Adipocyte (in vitro differentiated cells): Measurements from ENCODE around the gene CATSPER1.

Experiments used
- DNase-seq: peaks from one replicate; pipeline ENCODE4 v3.0.0-alpha.2; 2015; ENCODE audit warnings: low read depth
- H3K27me3 ChIP-seq: replicated peaks from 2 replicates; pipeline ENCODE4 v1.7.0; 2013; ENCODE audit warnings: mild to moderate bottlenecking, low read length, moderate library complexity; ENCODE audit not compliant: control insufficient read depth, insufficient read depth
- H3K36me3 ChIP-seq: 2 replicates; pipeline ENCODE4 v1.7.0; 2013; ENCODE audit warnings: low read length, mild to moderate bottlenecking, moderate library complexity; ENCODE audit not compliant: control insufficient read depth, insufficient read depth, severe bottlenecking
- H3K4me1 ChIP-seq: 2 replicates; pipeline ENCODE4 v1.7.0; 2013; ENCODE audit warnings: mild to moderate bottlenecking, low read length, moderate library complexity; ENCODE audit not compliant: control insufficient read depth, insufficient read depth
- H3K4me3 ChIP-seq: 2 replicates; pipeline ENCODE4 v1.7.0; 2013; ENCODE audit warnings: mild to moderate bottlenecking, low read length, moderate library complexity
- H3K9ac ChIP-seq: 2 replicates; pipeline ENCODE4 v1.7.0; 2013; ENCODE audit warnings: mild to moderate bottlenecking, low read length, moderate library complexity
- H3K9me3 ChIP-seq: 2 replicates; pipeline ENCODE4 v1.7.0; 2013; ENCODE audit warnings: mild to moderate bottlenecking, low read length, moderate library complexity; ENCODE audit not compliant: control insufficient read depth

The CATSPER1 gene

GRCh38 chr11:65988791-65989592, 37.3 kb downstream of the CATSPER1 start:
- DNase-seq = peak; percentile 98
- peaks cover 9% of the 10 kb centered on the region for H3K36me3 ChIP-seq
- H3K9ac ChIP-seq = no peak overlapping the region
- H3K4me1 ChIP-seq = no peaks in the 10 kb centered on the region
- no peaks in the 10 kb centered on the region for H3K9me3 ChIP-seq
- no peaks in the 10 kb centered on the region for H3K27me3 ChIP-seq
- H3K4me3 ChIP-seq = no peak overlapping the region

GRCh38 chr11:65987336-65987735, 38.9 kb downstream of the CATSPER1 start:
- H3K9ac ChIP-seq = no peak overlapping the region
- no peak for DNase-seq
- H3K27me3 ChIP-seq = no peaks in the 10 kb centered on the region
- H3K36me3 ChIP-seq = peaks cover 13% of the 10 kb centered on the region
- H3K9me3 ChIP-seq = no peaks in the 10 kb centered on the region
- no peaks in the 10 kb centered on the region for H3K4me1 ChIP-seq
- H3K4me3 ChIP-seq = no peak overlapping the region

GRCh38 chr11:65983589-65983987, 42.7 kb downstream of the CATSPER1 start:
- Histone ChIP-seq H3K36me3 (peaks cover 14% of the 10 kb centered on the region), H3K4me1 (no peaks in the 10 kb centered on the region), H3K9me3 (no peaks in the 10 kb centered on the region), H3K4me3 (no peak overlapping the region), H3K9ac (no peak overlapping the region), H3K27me3 (no peaks in the 10 kb centered on the region)
- no peak for DNase-seq

- Histone ChIP-seq H3K36me3 (peaks cover 20% of the 10 kb centered on the region), H3K9me3 (no peaks in the 10 kb centered on the region), H3K27me3 (no peaks in the 10 kb centered on the region), H3K9ac (no peak overlapping the region), H3K4me1 (no peaks in the 10 kb centered on the region), H3K4me3 (no peak overlapping the region)
- no peak for DNase-seq
Measured at GRCh38 chr11:65982824-65983588, 43.3 kb downstream of the CATSPER1 start.

- H3K9me3 ChIP-seq = no peaks in the 10 kb centered on the region
Measured at GRCh38 chr11:65981972-65982823, 44.1 kb downstream of the CATSPER1 start.

GRCh38 chr11:65981101-65981740, 45.1 kb downstream of the CATSPER1 start:
- Histone ChIP-seq H3K4me3 (no peak overlapping the region), H3K9me3 (no peaks in the 10 kb centered on the region), H3K9ac (no peak overlapping the region), H3K27me3 (no peaks in the 10 kb centered on the region), H3K4me1 (no peaks in the 10 kb centered on the region), H3K36me3 (peaks cover 38% of the 10 kb centered on the region)
- no peak for DNase-seq

More at GRCh38 chr11:65981972-65982823, 44.1 kb downstream of the CATSPER1 start:
- Histone ChIP-seq H3K9ac (no peak overlapping the region), H3K4me3 (no peak overlapping the region), H3K36me3 (peaks cover 28% of the 10 kb centered on the region), H3K4me1 (no peaks in the 10 kb centered on the region), H3K27me3 (no peaks in the 10 kb centered on the region)
- no peak for DNase-seq

- Histone ChIP-seq H3K36me3 (peaks cover 43% of the 10 kb centered on the region), H3K9ac (no peak overlapping the region), H3K27me3 (no peaks in the 10 kb centered on the region), H3K4me3 (no peak overlapping the region), H3K9me3 (no peaks in the 10 kb centered on the region), H3K4me1 (no peaks in the 10 kb centered on the region)
- no peak for DNase-seq
Measured at GRCh38 chr11:65979261-65979759, 47.0 kb downstream of the CATSPER1 start.

- Histone ChIP-seq H3K9me3 (no peaks in the 10 kb centered on the region), H3K4me1 (no peaks in the 10 kb centered on the region), H3K36me3 (peaks cover 40% of the 10 kb centered on the region), H3K4me3 (no peak overlapping the region), H3K9ac (no peak overlapping the region), H3K27me3 (no peaks in the 10 kb centered on the region)
- no peak for DNase-seq
Measured at GRCh38 chr11:65978391-65979238, 47.7 kb downstream of the CATSPER1 start.

GRCh38 chr11:65977621-65978390, 48.5 kb downstream of the CATSPER1 start:
- peaks cover 3% of the 10 kb centered on the region for H3K4me1 ChIP-seq
- peaks cover 45% of the 10 kb centered on the region for H3K36me3 ChIP-seq
- no peaks in the 10 kb centered on the region for H3K27me3 ChIP-seq
- H3K9ac ChIP-seq = no peak overlapping the region
- no peak for DNase-seq
- H3K4me3 ChIP-seq = no peak overlapping the region
- H3K9me3 ChIP-seq = no peaks in the 10 kb centered on the region
